ENCODE results near the gene RUNX1. TPM values are rescaled to one million over a fixed set of nuclear protein-coding genes. Genes with fewer than 3 reads are reported as not detected.
A peak's percentile ranks its signal among the peaks of the same experiment; 100 is the strongest.

Gene RUNX1
- total and polyA plus RNA-seq, 7 donors: 8.7 to 230 (median 30.1) TPM

DNA sequence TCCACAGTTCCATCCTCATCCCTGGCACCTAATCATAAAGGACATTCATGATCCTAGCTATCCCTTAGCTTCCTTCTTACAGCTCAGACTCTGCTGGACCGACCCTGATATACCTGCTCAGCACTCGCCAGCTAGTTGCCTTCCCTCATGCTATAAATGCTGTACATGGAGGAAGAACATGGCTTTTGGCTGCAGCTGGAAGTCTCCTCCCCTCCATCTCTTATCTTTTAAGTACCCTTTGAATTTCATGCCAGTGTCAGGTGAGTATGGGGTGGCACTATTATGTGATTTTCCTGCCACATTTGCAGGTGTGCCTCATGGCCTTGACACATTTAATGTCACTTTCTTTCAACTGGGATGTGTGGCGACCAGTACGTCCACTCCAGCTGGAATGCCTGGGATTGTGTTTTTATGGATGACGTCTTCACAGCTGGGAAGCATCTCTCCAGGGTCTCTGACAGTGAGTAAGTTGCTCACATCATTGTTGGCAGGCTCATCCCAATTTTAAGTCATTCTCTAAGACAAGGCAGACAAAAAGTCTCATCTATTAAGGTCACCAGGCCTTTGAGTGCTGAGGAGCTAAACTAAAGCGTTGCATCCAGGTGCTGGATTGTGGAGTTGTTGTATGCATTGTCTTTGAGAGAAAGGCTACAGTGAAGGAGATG is 43.4 kb downstream of the RUNX1 start:
- Histone ChIP-seq H3K36me3 (ENCODE audit: insufficient read depth in 1 of 2, low read depth in 1 of 2) (peaks cover 0 to 51% of the 10 kb centered on the region in 2 donors), H3K27me3 (ENCODE audit: insufficient read depth in 3 of 3, low read length in 2 of 3) (no peaks in the 10 kb centered on the region), H3K4me3 (no peak overlapping the region), H3K4me1 (no peaks in the 10 kb centered on the region), H3K9me3 (no peaks in the 10 kb centered on the region), H3K27ac (no peak overlapping the region)
- intact Hi-C loops (cut with DNase I): no loop called here
- 78 to 80% (median 80%) methylated on average over 6 of the region's 6 CpGs for WGBS, 3 donors
- ATAC-seq (peak in 1 of 4 donors; percentile 21), DNase-seq (no peak)
- TF ChIP-seq, protein P1, sequence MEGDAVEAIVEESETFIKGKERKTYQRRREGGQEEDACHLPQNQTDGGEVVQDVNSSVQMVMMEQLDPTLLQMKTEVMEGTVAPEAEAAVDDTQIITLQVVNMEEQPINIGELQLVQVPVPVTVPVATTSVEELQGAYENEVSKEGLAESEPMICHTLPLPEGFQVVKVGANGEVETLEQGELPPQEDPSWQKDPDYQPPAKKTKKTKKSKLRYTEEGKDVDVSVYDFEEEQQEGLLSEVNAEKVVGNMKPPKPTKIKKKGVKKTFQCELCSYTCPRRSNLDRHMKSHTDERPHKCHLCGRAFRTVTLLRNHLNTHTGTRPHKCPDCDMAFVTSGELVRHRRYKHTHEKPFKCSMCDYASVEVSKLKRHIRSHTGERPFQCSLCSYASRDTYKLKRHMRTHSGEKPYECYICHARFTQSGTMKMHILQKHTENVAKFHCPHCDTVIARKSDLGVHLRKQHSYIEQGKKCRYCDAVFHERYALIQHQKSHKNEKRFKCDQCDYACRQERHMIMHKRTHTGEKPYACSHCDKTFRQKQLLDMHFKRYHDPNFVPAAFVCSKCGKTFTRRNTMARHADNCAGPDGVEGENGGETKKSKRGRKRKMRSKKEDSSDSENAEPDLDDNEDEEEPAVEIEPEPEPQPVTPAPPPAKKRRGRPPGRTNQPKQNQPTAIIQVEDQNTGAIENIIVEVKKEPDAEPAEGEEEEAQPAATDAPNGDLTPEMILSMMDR (IDR thresholded peaks at IDR 0.05): no peak

- Histone ChIP-seq H3K9me3 (no peaks in the 10 kb centered on the region), H3K4me3 (no peak overlapping the region), H3K27me3 (ENCODE audit: insufficient read depth in 3 of 3, low read length in 2 of 3) (no peaks in the 10 kb centered on the region), H3K4me1 (no peaks in the 10 kb centered on the region), H3K27ac (no peak overlapping the region), H3K36me3 (ENCODE audit: insufficient read depth in 1 of 2, low read depth in 1 of 2) (peaks cover 0 to 51% of the 10 kb centered on the region in 2 donors)
- WGBS, 3 donors: 68 to 74% (median 71%) methylated on average over 2 of the region's 2 CpGs
- TF ChIP-seq, protein P1 (IDR thresholded peaks at IDR 0.05): no peak
- ATAC-seq (no peak), DNase-seq (no peak)
- intact Hi-C loops (cut with DNase I): no loop called here
Observed at GRCh38 chr21:35005077-35005476, 44.0 kb downstream of the RUNX1 start.

GRCh38 chr21:35004314-35004713 is 44.8 kb downstream of the RUNX1 start:
- intact Hi-C loops (cut with DNase I): no loop called here
- Histone ChIP-seq H3K27me3 (ENCODE audit: insufficient read depth in 3 of 3, low read length in 2 of 3) (no peaks in the 10 kb centered on the region), H3K36me3 (ENCODE audit: insufficient read depth in 1 of 2, low read depth in 1 of 2) (peaks cover 0 to 48% of the 10 kb centered on the region in 2 donors), H3K9me3 (no peaks in the 10 kb centered on the region), H3K4me3 (no peak overlapping the region), H3K4me1 (peaks cover 6% of the 10 kb centered on the region), H3K27ac (no peak overlapping the region)
- DNase-seq (no peak), ATAC-seq (no peak)
- WGBS, 3 donors: 91 to 95% (median 93%) methylated on average over 3 of the region's 3 CpGs
- TF ChIP-seq, protein P1 (IDR thresholded peaks at IDR 0.05): no peak

DNA sequence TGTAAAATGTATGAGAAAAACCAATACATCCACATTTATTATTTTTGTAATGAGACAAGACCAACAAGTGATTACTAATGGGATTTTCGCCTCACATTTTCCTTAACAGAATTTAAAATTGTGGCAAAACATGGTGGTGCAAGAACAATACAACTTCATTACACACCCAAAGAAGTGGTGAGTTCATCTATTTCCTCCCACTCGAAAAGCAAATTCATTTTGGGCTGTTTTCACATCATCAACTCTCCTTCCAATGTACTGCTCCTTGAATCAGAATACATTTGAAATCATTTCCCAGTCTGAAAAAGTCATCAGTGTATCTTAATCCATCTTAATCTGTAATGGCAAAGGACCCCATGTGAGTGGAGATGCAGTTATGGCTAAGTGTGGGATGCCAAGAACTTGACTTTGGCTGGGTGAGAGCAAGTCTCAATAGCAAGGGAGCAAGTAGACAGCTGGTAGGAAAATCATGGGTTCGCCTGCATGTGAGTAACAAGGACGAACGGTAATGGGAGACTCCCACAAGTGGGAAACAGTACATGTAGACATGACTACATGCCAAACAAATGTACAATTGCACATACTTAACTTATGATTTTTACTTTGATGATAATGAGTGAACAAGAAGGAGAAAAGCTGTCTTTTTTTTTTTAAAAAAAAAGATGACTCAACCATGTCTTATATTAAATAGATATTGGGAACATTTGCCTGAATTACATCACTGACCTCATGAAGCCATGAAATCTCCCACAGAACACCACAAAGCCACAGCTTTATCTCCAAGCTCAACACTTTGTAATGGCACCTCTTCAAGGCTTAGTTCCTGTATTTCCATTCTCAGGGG is 46.0 kb downstream of the RUNX1 start:
- ATAC-seq (no peak), DNase-seq (no peak)
- Histone ChIP-seq H3K27ac (no peak overlapping the region), H3K36me3 (ENCODE audit: insufficient read depth in 1 of 2, low read depth in 1 of 2) (peaks cover 0 to 35% of the 10 kb centered on the region in 2 donors), H3K4me3 (no peak overlapping the region), H3K9me3 (no peaks in the 10 kb centered on the region), H3K4me1 (peaks cover 12% of the 10 kb centered on the region), H3K27me3 (ENCODE audit: insufficient read depth in 3 of 3, low read length in 2 of 3) (no peaks in the 10 kb centered on the region)
- 71 to 88% (median 72%) methylated on average over 5 of the region's 5 CpGs for WGBS, 3 donors
- intact Hi-C loops (cut with DNase I): no loop called here
- TF ChIP-seq, protein P1 (IDR thresholded peaks at IDR 0.05): no peak

Data from psoas muscle (tissue), 8 donors.